ENCODE measurements around the gene IP6K1.

Gene IP6K1

GRCh38 chr3:49801160-49801559, 14.8 kb upstream of the IP6K1 start:
- no peaks in the 10 kb centered on the region for H3K36me3 ChIP-seq (ENCODE audit: insufficient read depth, low read length)
- no peak for TF ChIP-seq EZH2 (IDR thresholded peaks at IDR 0.05; ENCODE audit: borderline replicate concordance, low read depth, low read length, severe bottlenecking)
- no peak for TF ChIP-seq CTCF (IDR thresholded peaks at IDR 0.05; ENCODE audit: borderline replicate concordance, extremely low read depth, low read length, poor library complexity, severe bottlenecking)
- ATAC-seq (ENCODE audit: insufficient read depth, low read depth) (no peak), DNase-seq (no peak)
- peaks cover 21% of the 10 kb centered on the region for H3K27me3 ChIP-seq (ENCODE audit: insufficient read depth, low read length, poor library complexity)
- no peak overlapping the region for H3K9ac ChIP-seq (ENCODE audit: low read depth, low read length)
- no peak overlapping the region for H3K27ac ChIP-seq (ENCODE audit: low read length)
- no peaks in the 10 kb centered on the region for H3K9me3 ChIP-seq (ENCODE audit: insufficient read depth, low read length, severe bottlenecking)
- no peak overlapping the region for H2AFZ ChIP-seq (ENCODE audit: low read depth, low read length)
- no peak overlapping the region for H3K4me3 ChIP-seq (ENCODE audit: low read depth in 1 of 2, low read length in 2 of 2)
- H3K79me2 ChIP-seq (ENCODE audit: insufficient read depth, low read length) = no peaks in the 10 kb centered on the region
- H4K20me1 ChIP-seq (ENCODE audit: insufficient read depth, low read length) = peaks cover 18% of the 10 kb centered on the region
- H3K4me1 ChIP-seq (ENCODE audit: insufficient read depth, low read length) = peaks cover 38% of the 10 kb centered on the region
- no peak overlapping the region for H3K4me2 ChIP-seq (ENCODE audit: insufficient read depth, low read length)

- no peak within 1 kb of the TSS for H3K4me2 ChIP-seq (ENCODE audit: insufficient read depth, low read length)
- H3K36me3 ChIP-seq (ENCODE audit: insufficient read depth, low read length) = no peaks in the 10 kb centered on the region
- no peak within 1 kb of the TSS for H3K4me3 ChIP-seq (ENCODE audit: low read depth in 1 of 2, low read length in 2 of 2)
- peaks cover 24% of the 10 kb centered on the region for H3K4me1 ChIP-seq (ENCODE audit: insufficient read depth, low read length)
- H2AFZ ChIP-seq (ENCODE audit: low read depth, low read length) = no peak within 1 kb of the TSS
- no peak for TF ChIP-seq CTCF (IDR thresholded peaks at IDR 0.05; ENCODE audit: borderline replicate concordance, extremely low read depth, low read length, poor library complexity, severe bottlenecking)
- no peak for TF ChIP-seq EZH2 (IDR thresholded peaks at IDR 0.05; ENCODE audit: borderline replicate concordance, low read depth, low read length, severe bottlenecking)
- DNase-seq = no peak
- no peaks in the 10 kb centered on the region for H3K79me2 ChIP-seq (ENCODE audit: insufficient read depth, low read length)
- no peak within 1 kb of the TSS for H3K27ac ChIP-seq (ENCODE audit: low read length)
- H4K20me1 ChIP-seq (ENCODE audit: insufficient read depth, low read length) = peaks cover 13% of the 10 kb centered on the region
- no peak within 1 kb of the TSS for H3K9ac ChIP-seq (ENCODE audit: low read depth, low read length)
- H3K9me3 ChIP-seq (ENCODE audit: insufficient read depth, low read length, severe bottlenecking) = no peaks in the 10 kb centered on the region
- peaks cover 21% of the 10 kb centered on the region for H3K27me3 ChIP-seq (ENCODE audit: insufficient read depth, low read length, poor library complexity)
- no peak for ATAC-seq (ENCODE audit: insufficient read depth, low read depth)
Observed at GRCh38 chr3:49799761-49800160, 13.4 kb upstream of the IP6K1 start, which contains the start of gene CDHR4. Gene CDHR4 (minus strand): TSS chr3:49799873. CDS start chr3:49799812, 61 bp downstream.

GRCh38 chr3:49799105-49799504, 12.8 kb upstream of the IP6K1 start:
- Histone ChIP-seq H3K4me2 (ENCODE audit: insufficient read depth, low read length) (no peak overlapping the region), H3K4me3 (ENCODE audit: low read depth in 1 of 2, low read length in 2 of 2) (no peak overlapping the region), H3K27ac (ENCODE audit: low read length) (no peak overlapping the region), H2AFZ (ENCODE audit: low read depth, low read length) (no peak overlapping the region), H3K36me3 (ENCODE audit: insufficient read depth, low read length) (no peaks in the 10 kb centered on the region), H3K79me2 (ENCODE audit: insufficient read depth, low read length) (no peaks in the 10 kb centered on the region), H4K20me1 (ENCODE audit: insufficient read depth, low read length) (peaks cover 7% of the 10 kb centered on the region), H3K9ac (ENCODE audit: low read depth, low read length) (no peak overlapping the region), H3K27me3 (ENCODE audit: insufficient read depth, low read length, poor library complexity) (peaks cover 19% of the 10 kb centered on the region), H3K9me3 (ENCODE audit: insufficient read depth, low read length, severe bottlenecking) (no peaks in the 10 kb centered on the region), H3K4me1 (ENCODE audit: insufficient read depth, low read length) (peaks cover 17% of the 10 kb centered on the region)
- DNase-seq (no peak), ATAC-seq (ENCODE audit: insufficient read depth, low read depth) (no peak)
- TF ChIP-seq EZH2 (IDR thresholded peaks at IDR 0.05; ENCODE audit: borderline replicate concordance, low read depth, low read length, severe bottlenecking) (no peak), CTCF (IDR thresholded peaks at IDR 0.05; ENCODE audit: borderline replicate concordance, extremely low read depth, low read length, poor library complexity, severe bottlenecking) (no peak)
